H1 (cell line): Measurements from ENCODE around the gene CNNM2. TPM values are rescaled to one million over a fixed set of nuclear protein-coding genes. Genes with fewer than 3 reads are reported as not detected.

ENCODE experiments used
- CTCF ChIA-PET: fragments of 300-600 bp; sonication (Branson Sonifier 250); formaldehyde crosslinking; loops from one replicate; lab custom pipeline; 2021; ENCODE audit not compliant: partially characterized antibody; lab: Charles Lee
- POLR2A ChIA-PET: fragments of 300-600 bp; sonication (Branson Sonifier 250); formaldehyde crosslinking; loops from one replicate; lab custom pipeline; 2021; ENCODE audit warnings: inconsistent platforms; ENCODE audit not compliant: partially characterized antibody; lab: Charles Lee
- DNase-seq, 2 experiments: peaks; one replicate each; pipeline versions ENCODE4 v3.0.0 to v3.0.0-alpha.2; 2010 to 2022; ENCODE audit warnings: low spot score in 2 of 2, low read depth in 1 of 2, mixed read lengths in 1 of 2
- FAIRE-seq: peaks from 2 replicates; lab custom pipeline; 2011; peaks lifted over from hg19 to GRCh38; lab: Jason Lieb, UNC
- H2AFZ ChIP-seq: 2 replicates; pipeline ENCODE4 v1.8.1; 2012; ENCODE audit warnings: low read length, inconsistent platforms
- H2AK5ac ChIP-seq: 2 replicates; pipeline ENCODE4 v1.6.1; 2013; ENCODE audit warnings: low read depth, low read length
- H2BK120ac ChIP-seq: replicated peaks from 2 replicates; pipeline ENCODE3; 2013; ENCODE audit warnings: low read depth, low read length, inconsistent platforms
- H2BK12ac ChIP-seq: 2 replicates; pipeline ENCODE4 v1.6.1; 2013; ENCODE audit warnings: low read depth, low read length
- H2BK15ac ChIP-seq: 2 replicates; pipeline ENCODE4 v1.6.1; 2013; ENCODE audit warnings: low read length
- H2BK20ac ChIP-seq: 2 replicates; pipeline ENCODE4 v1.6.1; 2013; ENCODE audit warnings: low read length
- H2BK5ac ChIP-seq: 2 replicates; pipeline ENCODE4 v1.6.1; 2013; ENCODE audit warnings: low read depth, low read length
- H3K14ac ChIP-seq: 2 replicates; pipeline ENCODE4 v1.6.1; 2013; ENCODE audit warnings: inconsistent platforms; ENCODE audit not compliant: insufficient read length
- H3K18ac ChIP-seq: 2 replicates; pipeline ENCODE4 v1.6.1; 2013; ENCODE audit warnings: low read length; ENCODE audit errors: extremely low read depth
- H3K23ac ChIP-seq: 2 replicates; pipeline ENCODE4 v1.6.1; 2013; ENCODE audit warnings: inconsistent platforms; ENCODE audit not compliant: insufficient read length
- H3K23me2 ChIP-seq: 2 replicates; pipeline ENCODE4 v1.6.1; 2013; ENCODE audit warnings: low read depth, low read length
- H3K27ac ChIP-seq: 2 replicates; pipeline ENCODE4 v1.6.1; 2011; ENCODE audit warnings: low read depth, low read length, inconsistent platforms
- H3K27me3 ChIP-seq, 4 experiments: replicated peaks in 1 of 4; 1 replicate in 1 of 4; 2 replicates in 3 of 4; pipeline versions ENCODE4 v1.6.1 to v1.8.1; 2011 to 2013; ENCODE audit warnings: low read length in 3 of 4, mild to moderate bottlenecking in 3 of 4, inconsistent platforms in 2 of 4, mixed read lengths in 2 of 4, moderate library complexity in 1 of 4; ENCODE audit not compliant: control insufficient read depth in 3 of 4, insufficient read depth in 3 of 4; ENCODE audit errors: extremely low read depth in 1 of 4
- H3K36me3 ChIP-seq, 4 experiments: 2 replicates each; pipeline versions ENCODE4 v1.6.1 to v1.8.1; 2011 to 2013; ENCODE audit warnings: mild to moderate bottlenecking in 4 of 4, low read length in 3 of 4, moderate library complexity in 2 of 4, control low read depth in 1 of 4, inconsistent platforms in 1 of 4; ENCODE audit not compliant: insufficient read depth in 4 of 4, control insufficient read depth in 2 of 4
- H3K4ac ChIP-seq: replicated peaks from 2 replicates; pipeline ENCODE3; 2013; ENCODE audit warnings: low read length, low read depth, mixed read lengths, inconsistent platforms; ENCODE audit not compliant: insufficient read length
- H3K4me1 ChIP-seq, 4 experiments: replicated peaks in 1 of 4; 1 replicate in 1 of 4; 2 replicates in 3 of 4; pipeline versions ENCODE4 v1.6.1 to v1.8.1; 2011 to 2013; ENCODE audit warnings: low read length in 3 of 4, inconsistent platforms in 2 of 4, mixed read lengths in 1 of 4; ENCODE audit not compliant: insufficient read depth in 4 of 4, control insufficient read depth in 3 of 4
- H3K4me2 ChIP-seq, 2 experiments: 2 replicates each; pipeline versions ENCODE4 v1.6.1 to v1.8.1; 2011 to 2013; ENCODE audit warnings: low read depth in 2 of 2, low read length in 2 of 2, control low read depth in 1 of 2, inconsistent platforms in 1 of 2, mild to moderate bottlenecking in 1 of 2; ENCODE audit not compliant: insufficient read depth in 1 of 2
- H3K4me3 ChIP-seq, 4 experiments: fragments of 200-600, 300-600 bp in 1 of 4; sonication (generic), shearing (Covaris generic), sonication (Bioruptor Twin) in 1 of 4; 2 replicates each; pipeline versions ENCODE4 v1.5.1 to v1.8.1; 2011 to 2016; ENCODE audit warnings: low read length in 4 of 4, low read depth in 3 of 4, control low read depth in 2 of 4, inconsistent platforms in 2 of 4, mild to moderate bottlenecking in 2 of 4, mixed read lengths in 1 of 4, moderate library complexity in 1 of 4; ENCODE audit not compliant: insufficient read depth in 2 of 4; ENCODE audit errors: extremely low read depth in 1 of 4
- H3K56ac ChIP-seq: replicated peaks from 2 replicates; pipeline ENCODE3; 2013; ENCODE audit warnings: low read depth, mild to moderate bottlenecking, mixed read lengths, low read length, inconsistent platforms; ENCODE audit not compliant: insufficient read length
- H3K79me1 ChIP-seq: 2 replicates; pipeline ENCODE4 v1.6.1; 2013; ENCODE audit warnings: low read depth, low read length, control low read depth
- H3K79me2 ChIP-seq, 2 experiments: 2 replicates each; pipeline versions ENCODE4 v1.6.1 to v1.8.1; 2012 to 2013; ENCODE audit warnings: low read length in 2 of 2, mild to moderate bottlenecking in 2 of 2, inconsistent platforms in 1 of 2; ENCODE audit not compliant: insufficient read depth in 2 of 2, control insufficient read depth in 1 of 2
- H3K9ac ChIP-seq, 4 experiments: replicated peaks in 1 of 4; 1 replicate in 1 of 4; 2 replicates in 3 of 4; pipeline versions ENCODE4 v1.6.1 to v1.8.1; 2011 to 2013; ENCODE audit warnings: low read depth in 3 of 4, low read length in 3 of 4, control low read depth in 2 of 4, mild to moderate bottlenecking in 2 of 4, moderate library complexity in 2 of 4, inconsistent platforms in 1 of 4; ENCODE audit errors: extremely low read depth in 1 of 4
- H3K9me3 ChIP-seq, 2 experiments: 2 replicates each; pipeline versions ENCODE4 v1.6.1 to v1.8.1; 2012 to 2013; ENCODE audit warnings: mild to moderate bottlenecking in 2 of 2, moderate library complexity in 2 of 2, control low read depth in 1 of 2, inconsistent platforms in 1 of 2, low read depth in 1 of 2, low read length in 1 of 2, mixed read lengths in 1 of 2; ENCODE audit not compliant: insufficient read depth in 2 of 2
- H4K20me1 ChIP-seq, 2 experiments: replicated peaks in 1 of 2; 2 replicates each; pipeline versions ENCODE3 to v1.8.1; 2011 to 2013; ENCODE audit warnings: inconsistent platforms in 2 of 2, low read length in 2 of 2, mild to moderate bottlenecking in 1 of 2; ENCODE audit not compliant: insufficient read depth in 2 of 2, control insufficient read depth in 1 of 2
- H4K5ac ChIP-seq: 2 replicates; pipeline ENCODE4 v1.6.1; 2013; ENCODE audit warnings: low read length, low read depth, mixed read lengths, inconsistent platforms; ENCODE audit not compliant: insufficient read length
- H4K8ac ChIP-seq: 2 replicates; pipeline ENCODE4 v1.8.0; 2013; ENCODE audit warnings: mild to moderate bottlenecking, moderate library complexity, low read length, inconsistent platforms; ENCODE audit not compliant: insufficient read depth; ENCODE audit errors: extremely low read depth
- H4K91ac ChIP-seq: replicated peaks from 2 replicates; pipeline ENCODE3; 2013; ENCODE audit warnings: low read length, mixed read lengths, inconsistent platforms; ENCODE audit not compliant: insufficient read length
- ASH2L ChIP-seq: fragments of 200-600, 300-600 bp; sonication (generic); IDR thresholded peaks from one replicate; pipeline ENCODE4 v1.7.1; 2017; ENCODE audit warnings: low read length
- CBX8 ChIP-seq: fragments of 300-800, 300-1000 bp; sonication (generic); IDR thresholded peaks from 2 replicates; pipeline ENCODE4 v1.7.1; 2016; ENCODE audit warnings: low read depth, low read length, borderline replicate concordance
- CEBPB ChIP-seq: IDR thresholded peaks from 2 replicates; pipeline ENCODE4 v1.6.1; 2012; ENCODE audit warnings: low read depth, low read length
- CHD1 ChIP-seq: IDR thresholded peaks from 2 replicates; pipeline ENCODE4 v1.6.1; 2012; ENCODE audit warnings: low read depth, low read length, improper control_type of control experiment
- CHD2 ChIP-seq: IDR thresholded peaks from 2 replicates; pipeline ENCODE4 v1.6.1; 2012; ENCODE audit warnings: low read length, improper control_type of control experiment
- EGR1 ChIP-seq: IDR thresholded peaks from 2 replicates; pipeline ENCODE4 v1.6.1; 2011; ENCODE audit warnings: low read depth, low read length, borderline replicate concordance
- FOSL1 ChIP-seq: IDR thresholded peaks from 2 replicates; pipeline ENCODE4 v1.6.1; 2011; ENCODE audit warnings: mild to moderate bottlenecking, low read depth, low read length, moderate library complexity; ENCODE audit not compliant: insufficient read depth
- KDM4A ChIP-seq: IDR thresholded peaks from one replicate; pipeline ENCODE4 v1.7.1; 2012; ENCODE audit warnings: low read depth, mild to moderate bottlenecking, moderate library complexity, low read length, inconsistent platforms; ENCODE audit not compliant: severe bottlenecking
- POLR2AphosphoS5 ChIP-seq: IDR thresholded peaks from 2 replicates; pipeline ENCODE4 v1.6.1; 2011; ENCODE audit warnings: low read depth, low read length
- RFX5 ChIP-seq: IDR thresholded peaks from 2 replicates; pipeline ENCODE4 v1.6.1; 2011; ENCODE audit warnings: low read depth, low read length, improper control_type of control experiment, borderline replicate concordance
- SIN3A ChIP-seq, 2 experiments: IDR thresholded peaks in 1 of 2; conservative IDR thresholded peaks in 1 of 2; 2 replicates each; pipeline ENCODE4 v1.6.1; 2011 to 2012; ENCODE audit warnings: low read length in 2 of 2, improper control_type of control experiment in 1 of 2, low read depth in 1 of 2, mild to moderate bottlenecking in 1 of 2
- SIRT6 ChIP-seq: IDR thresholded peaks from one replicate; pipeline ENCODE4 v1.7.1; 2012; ENCODE audit warnings: low read length, inconsistent platforms
- SIX5 ChIP-seq: IDR thresholded peaks from 2 replicates; pipeline ENCODE4 v1.6.1; 2011; ENCODE audit warnings: mild to moderate bottlenecking, low read depth, low read length
- SRF ChIP-seq: IDR thresholded peaks from 2 replicates; pipeline ENCODE4 v1.6.1; 2011; ENCODE audit warnings: mild to moderate bottlenecking, low read depth, low read length, moderate library complexity
- TAF7 ChIP-seq: optimal IDR thresholded peaks from 2 replicates; pipeline ENCODE3; 2011; ENCODE audit warnings: low read depth, mild to moderate bottlenecking, inconsistent platforms, low read length, moderate library complexity, borderline replicate concordance
- TEAD4 ChIP-seq: IDR thresholded peaks from 2 replicates; pipeline ENCODE4 v1.6.1; 2012; ENCODE audit warnings: low read depth, low read length, inconsistent platforms, mixed read lengths
- WGBS, 2 experiments: shearing (Covaris generic) in 1 of 2; methylation state at CpG; one replicate each; pipeline versions ENCODE4 v1.1.6 to v1.1.7; 2013 to 2015; ENCODE audit warnings: low lambda C conversion rate in 2 of 2, mixed read lengths in 2 of 2, inconsistent platforms in 1 of 2, low coverage in 1 of 2, missing lambda C conversion rate in 1 of 2; ENCODE audit not compliant: insufficient replicate concordance in 2 of 2, insufficient coverage in 1 of 2, insufficient read length in 1 of 2; ENCODE audit errors: extremely low coverage in 1 of 2, missing lambda C conversion rate in 1 of 2; 5-methylcytosine and 5-hydroxymethylcytosine counted together
- polyA plus RNA-seq, 7 experiments: library from polyadenylated mRNA; depleted of rRNA in 3 of 7; stranded (reverse) in 5 of 7; unstranded in 2 of 7; fragments of >200 nt in 5 of 7; fragments of 200-250 nt in 2 of 7; gene quantifications; 1 replicate in 5 of 7; 2 replicates in 1 of 7; 4 replicates in 1 of 7; pipeline versions ENCODE4 v1.2.1 to v1.2.3, GENCODE V29; 2011 to 2013; ENCODE audit warnings: missing spikeins in 2 of 7, mixed read lengths in 2 of 7
- total RNA-seq: library from RNA; stranded (reverse); fragmentation: NEBNext Ultra II Directional; extraction: Animal tissue kit (Norgen Biotek cat#: 25700); gene quantifications from 2 replicates; pipeline ENCODE4 v1.2.1, GENCODE V29; 2021

Gene CNNM2
- total and polyA plus RNA-seq, 2 of the 8 experiments (the other 6 are each of a cell fraction or from before 2014, with no cell fraction given), result 7.3 to 23.6 TPM

DNA sequence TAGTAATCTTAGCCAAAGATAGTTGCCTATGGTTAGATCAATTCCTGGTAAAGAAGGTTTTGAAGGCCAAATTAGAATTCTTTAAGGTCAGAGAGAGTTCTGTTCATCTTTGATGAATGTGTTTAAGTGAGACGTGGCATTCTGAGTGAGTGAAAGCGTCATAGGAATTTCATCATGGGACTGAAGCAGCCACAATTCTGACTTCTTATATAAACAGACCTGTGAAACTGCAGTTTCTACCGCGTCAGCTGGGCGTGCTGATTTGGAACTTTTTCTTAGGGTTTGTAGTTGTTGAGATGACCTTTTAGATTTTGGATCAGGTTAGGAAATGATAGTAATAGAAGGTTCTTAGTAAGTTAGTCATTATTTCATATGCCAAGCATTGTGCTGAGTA, 103.8 kb downstream of the CNNM2 start:
- no peak overlapping the region for H3K4me3 ChIP-seq
- H3K4me1 ChIP-seq, result peaks cover 0 to 4% (median 1%) of the 10 kb centered on the region in 4 experiments; a peak in 1 of 7 replicates
- no peaks in the 10 kb centered on the region for H3K23me2 ChIP-seq
- H3K18ac ChIP-seq, result no peak overlapping the region
- H4K5ac ChIP-seq, result no peak overlapping the region
- no peak overlapping the region for H4K8ac ChIP-seq
- no peaks in the 10 kb centered on the region; a peak in 1 of 4 replicates for H3K79me2 ChIP-seq
- no peak overlapping the region for H3K56ac ChIP-seq
- no peak overlapping the region for H3K14ac ChIP-seq
- DNase-seq, result no peak
- no peak overlapping the region for H4K91ac ChIP-seq
- no peak overlapping the region for H2BK120ac ChIP-seq
- no peak for TF ChIP-seq TEAD4
- TF ChIP-seq KDM4A, result no peak
- TF ChIP-seq CHD1, result no peak
- no peak for TF ChIP-seq SIRT6
- no peak for TF ChIP-seq SRF
- TF ChIP-seq FOSL1, result no peak
- TF ChIP-seq CBX8, result no peak
- no peak for TF ChIP-seq EGR1
- TF ChIP-seq POLR2AphosphoS5, result no peak
- no peak for TF ChIP-seq RFX5
- no peak for TF ChIP-seq TAF7
- no peak for TF ChIP-seq CHD2
- TF ChIP-seq ASH2L, result no peak
- TF ChIP-seq SIN3A (conservative IDR thresholded peaks at IDR 0.05 in 1 of 2, IDR thresholded peaks at IDR 0.05 in 1 of 2; ENCODE audit: low read depth in 1 of 2, low read length in 2 of 2), result no peak
- TF ChIP-seq SIX5, result no peak
- no peak for TF ChIP-seq CEBPB
- no peak overlapping the region for H2BK12ac ChIP-seq
- no peak overlapping the region for H3K4me2 ChIP-seq
- no peaks in the 10 kb centered on the region for H3K27me3 ChIP-seq
- no peaks in the 10 kb centered on the region for H3K79me1 ChIP-seq
- H3K23ac ChIP-seq, result no peak overlapping the region
- no peaks in the 10 kb centered on the region for H4K20me1 ChIP-seq
- no peak overlapping the region for H3K9ac ChIP-seq
- ChIA-PET CTCF (no interaction called here), POLR2A (no interaction called here)
- no peak overlapping the region for H3K4ac ChIP-seq
- no peak overlapping the region for H2BK5ac ChIP-seq
- H2AFZ ChIP-seq, result no peak overlapping the region
- H2BK15ac ChIP-seq, result no peak overlapping the region
- no peak overlapping the region for H3K27ac ChIP-seq
- 92% methylated on average over 5 of the region's 5 CpGs; no CpG with 5 or more reads in 1 of the 2 experiments for WGBS, 2 experiments
- no peaks in the 10 kb centered on the region for H3K9me3 ChIP-seq
- no peak overlapping the region for H2AK5ac ChIP-seq
- no peaks in the 10 kb centered on the region for H3K36me3 ChIP-seq
- H2BK20ac ChIP-seq, result no peak overlapping the region
- FAIRE-seq, result no peak
